Ishikawa (cell line): ENCODE results near the gene DNAL4.

Experiments used
- CEBPB ChIP-seq: IDR thresholded peaks from 2 replicates; pipeline ENCODE4 v1.6.1; 2012
- CREB1 ChIP-seq: IDR thresholded peaks from 2 replicates; pipeline ENCODE4 v1.6.1; 2012; ENCODE audit warnings: low read depth
- EGR1 ChIP-seq: IDR thresholded peaks from 2 replicates; pipeline ENCODE4 v1.6.1; 2012
- EP300 ChIP-seq: IDR thresholded peaks from 2 replicates; pipeline ENCODE4 v1.6.1; 2012; ENCODE audit warnings: borderline replicate concordance
- NFIC ChIP-seq: IDR thresholded peaks from 2 replicates; pipeline ENCODE4 v1.6.1; 2012
- RAD21 ChIP-seq: IDR thresholded peaks from 2 replicates; pipeline ENCODE4 v1.6.1; 2012; ENCODE audit warnings: low read depth
- TAF1 ChIP-seq: IDR thresholded peaks from 2 replicates; pipeline ENCODE4 v1.6.1; 2012; ENCODE audit warnings: low read depth, mild to moderate bottlenecking
- TCF12 ChIP-seq: IDR thresholded peaks from 2 replicates; pipeline ENCODE4 v1.6.1; 2012; ENCODE audit warnings: low read depth
- TEAD4 ChIP-seq: IDR thresholded peaks from 2 replicates; pipeline ENCODE4 v1.6.1; 2012
- YY1 ChIP-seq: IDR thresholded peaks from 2 replicates; pipeline ENCODE4 v1.6.1; 2012; ENCODE audit warnings: low read depth
- ZBTB7A ChIP-seq: IDR thresholded peaks from 2 replicates; pipeline ENCODE4 v1.6.1; 2012; ENCODE audit warnings: low read depth
- TF ChIP-seq, protein P1 (sequence below): IDR thresholded peaks from 2 replicates; pipeline ENCODE4 v1.6.1; 2012
- TF ChIP-seq, protein P2 (sequence below): IDR thresholded peaks from 2 replicates; pipeline ENCODE4 v1.6.1; 2012
- TF ChIP-seq, protein P3 (sequence below): IDR thresholded peaks from 2 replicates; pipeline ENCODE4 v1.6.1; 2012; ENCODE audit warnings: low read depth, mild to moderate bottlenecking

DNAL4 gene

DNA sequence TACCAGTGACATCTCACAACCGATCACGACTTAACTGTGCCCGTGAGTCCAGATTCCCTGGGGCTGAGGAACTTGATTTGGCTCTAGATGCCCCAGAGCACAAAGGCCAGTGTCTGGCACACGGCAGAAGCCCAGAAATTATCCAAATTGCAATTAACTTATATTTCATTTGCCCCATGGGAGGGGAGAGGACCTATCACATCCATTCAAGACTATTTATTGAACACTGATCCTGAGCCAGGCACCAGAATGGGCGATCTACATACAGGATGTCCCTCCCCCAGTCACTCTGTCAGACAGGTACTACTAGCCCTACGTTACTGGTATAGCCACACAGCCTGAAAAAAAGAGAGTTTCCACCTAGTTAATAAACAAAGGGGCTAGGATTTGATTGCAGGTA, 5.1 kb downstream of the DNAL4 start:
- TF ChIP-seq, protein P1, sequence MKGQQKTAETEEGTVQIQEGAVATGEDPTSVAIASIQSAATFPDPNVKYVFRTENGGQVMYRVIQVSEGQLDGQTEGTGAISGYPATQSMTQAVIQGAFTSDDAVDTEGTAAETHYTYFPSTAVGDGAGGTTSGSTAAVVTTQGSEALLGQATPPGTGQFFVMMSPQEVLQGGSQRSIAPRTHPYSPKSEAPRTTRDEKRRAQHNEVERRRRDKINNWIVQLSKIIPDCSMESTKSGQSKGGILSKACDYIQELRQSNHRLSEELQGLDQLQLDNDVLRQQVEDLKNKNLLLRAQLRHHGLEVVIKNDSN = no peak
- TF ChIP-seq TCF12 (no peak), TEAD4 (no peak), ZBTB7A (no peak), RAD21 (no peak), NFIC (no peak), EGR1 (no peak)

DNA sequence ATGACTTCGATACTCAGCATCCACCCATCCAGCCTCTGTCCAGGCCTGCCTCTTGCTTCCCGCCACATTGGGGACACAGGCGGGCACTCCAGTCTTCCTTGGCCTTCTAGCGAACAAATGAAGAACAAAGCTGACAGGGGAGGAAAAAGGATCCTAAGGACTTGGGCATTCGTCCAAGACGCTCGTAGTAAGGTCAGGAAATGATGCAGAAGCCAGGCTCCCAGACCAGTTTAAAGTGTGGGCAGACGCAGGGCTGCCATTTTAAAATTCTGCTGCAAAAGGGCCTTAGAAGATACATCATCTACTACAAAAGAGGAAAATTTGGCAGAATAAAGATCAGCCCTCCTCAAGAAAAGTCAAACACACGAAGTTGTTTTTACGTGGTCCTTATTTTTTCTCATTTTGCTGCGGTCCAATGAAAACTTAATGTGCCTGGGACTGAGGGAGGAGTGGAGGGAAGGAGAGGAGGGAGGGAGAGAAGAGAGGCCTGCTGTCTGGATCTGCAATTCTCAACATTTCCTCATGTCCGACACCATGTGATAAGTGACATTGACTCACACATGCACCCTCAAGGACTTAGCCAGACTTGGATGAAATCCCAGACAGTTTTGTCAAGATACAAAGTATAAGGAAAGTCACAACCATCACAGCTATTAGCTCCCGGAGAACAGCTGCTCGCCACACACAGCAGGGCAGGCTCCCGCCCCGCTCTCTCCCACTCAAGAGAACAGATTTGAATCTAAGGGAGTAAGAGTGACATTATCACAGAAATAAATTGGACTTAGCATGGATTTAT, 5.7 kb downstream of the DNAL4 start:
- TF ChIP-seq, protein P2, sequence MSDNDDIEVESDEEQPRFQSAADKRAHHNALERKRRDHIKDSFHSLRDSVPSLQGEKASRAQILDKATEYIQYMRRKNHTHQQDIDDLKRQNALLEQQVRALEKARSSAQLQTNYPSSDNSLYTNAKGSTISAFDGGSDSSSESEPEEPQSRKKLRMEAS = no peak
- TF ChIP-seq CREB1 (no peak), TEAD4 (no peak), EGR1 (no peak), CEBPB (no peak), TAF1 (no peak), ZBTB7A (no peak), NFIC (no peak), RAD21 (no peak), YY1 (no peak), EP300 (no peak), TCF12 (no peak)
- TF ChIP-seq, protein P1 = no peak
- TF ChIP-seq, protein P3, sequence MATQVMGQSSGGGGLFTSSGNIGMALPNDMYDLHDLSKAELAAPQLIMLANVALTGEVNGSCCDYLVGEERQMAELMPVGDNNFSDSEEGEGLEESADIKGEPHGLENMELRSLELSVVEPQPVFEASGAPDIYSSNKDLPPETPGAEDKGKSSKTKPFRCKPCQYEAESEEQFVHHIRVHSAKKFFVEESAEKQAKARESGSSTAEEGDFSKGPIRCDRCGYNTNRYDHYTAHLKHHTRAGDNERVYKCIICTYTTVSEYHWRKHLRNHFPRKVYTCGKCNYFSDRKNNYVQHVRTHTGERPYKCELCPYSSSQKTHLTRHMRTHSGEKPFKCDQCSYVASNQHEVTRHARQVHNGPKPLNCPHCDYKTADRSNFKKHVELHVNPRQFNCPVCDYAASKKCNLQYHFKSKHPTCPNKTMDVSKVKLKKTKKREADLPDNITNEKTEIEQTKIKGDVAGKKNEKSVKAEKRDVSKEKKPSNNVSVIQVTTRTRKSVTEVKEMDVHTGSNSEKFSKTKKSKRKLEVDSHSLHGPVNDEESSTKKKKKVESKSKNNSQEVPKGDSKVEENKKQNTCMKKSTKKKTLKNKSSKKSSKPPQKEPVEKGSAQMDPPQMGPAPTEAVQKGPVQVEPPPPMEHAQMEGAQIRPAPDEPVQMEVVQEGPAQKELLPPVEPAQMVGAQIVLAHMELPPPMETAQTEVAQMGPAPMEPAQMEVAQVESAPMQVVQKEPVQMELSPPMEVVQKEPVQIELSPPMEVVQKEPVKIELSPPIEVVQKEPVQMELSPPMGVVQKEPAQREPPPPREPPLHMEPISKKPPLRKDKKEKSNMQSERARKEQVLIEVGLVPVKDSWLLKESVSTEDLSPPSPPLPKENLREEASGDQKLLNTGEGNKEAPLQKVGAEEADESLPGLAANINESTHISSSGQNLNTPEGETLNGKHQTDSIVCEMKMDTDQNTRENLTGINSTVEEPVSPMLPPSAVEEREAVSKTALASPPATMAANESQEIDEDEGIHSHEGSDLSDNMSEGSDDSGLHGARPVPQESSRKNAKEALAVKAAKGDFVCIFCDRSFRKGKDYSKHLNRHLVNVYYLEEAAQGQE = no peak

DNA sequence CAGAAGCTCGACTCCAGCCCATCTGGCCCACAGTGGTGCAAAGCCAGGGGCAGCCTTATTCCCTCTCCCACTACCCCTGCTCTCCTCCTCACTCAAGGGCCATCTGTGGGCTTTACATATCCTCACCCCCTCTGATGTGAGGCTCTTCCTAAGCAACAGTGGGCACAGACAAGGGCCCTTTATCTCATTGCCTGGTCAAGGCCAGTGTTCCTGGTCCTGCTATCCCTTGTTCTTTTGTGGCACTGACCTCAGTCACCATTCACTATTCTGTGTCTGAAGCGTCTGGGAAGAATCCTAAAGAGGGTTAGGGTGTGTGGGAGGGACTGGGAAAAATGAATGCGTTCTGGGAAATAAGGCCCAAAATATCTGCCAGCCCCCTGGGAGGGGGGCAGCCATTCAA, 7.3 kb downstream of the DNAL4 start:
- no peak for TF ChIP-seq RAD21
- no peak for TF ChIP-seq NFIC
- TF ChIP-seq CEBPB = no peak
- TF ChIP-seq, protein P2 = no peak
- no peak for TF ChIP-seq YY1
- TF ChIP-seq TCF12 = no peak
- TF ChIP-seq TEAD4 = no peak
- no peak for TF ChIP-seq CREB1
- TF ChIP-seq, protein P3 = no peak
- TF ChIP-seq, protein P1 = no peak
- no peak for TF ChIP-seq EP300
- TF ChIP-seq ZBTB7A = no peak
- TF ChIP-seq EGR1 = no peak

DNA sequence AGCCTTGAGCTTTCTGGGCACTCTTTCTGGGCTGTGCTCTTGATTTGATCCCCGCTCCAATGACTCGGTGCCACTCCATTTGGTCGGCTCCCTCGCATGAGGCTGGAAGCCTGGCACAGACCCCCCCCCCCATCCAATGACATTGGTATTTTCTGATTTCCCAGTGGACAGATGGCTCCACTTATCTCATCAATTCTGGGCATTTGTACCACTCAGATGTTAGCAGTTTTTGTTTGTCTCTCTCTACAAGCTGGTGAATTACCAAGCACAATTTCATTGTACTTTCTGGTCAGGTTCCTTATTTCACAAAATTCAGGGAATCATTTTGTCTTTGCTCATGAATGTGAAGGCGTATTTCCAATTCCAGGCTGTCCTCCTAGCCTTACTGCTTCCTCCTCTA, 9.1 kb downstream of the DNAL4 start:
- TF ChIP-seq, protein P3 = no peak
- no peak for TF ChIP-seq EGR1

DNA sequence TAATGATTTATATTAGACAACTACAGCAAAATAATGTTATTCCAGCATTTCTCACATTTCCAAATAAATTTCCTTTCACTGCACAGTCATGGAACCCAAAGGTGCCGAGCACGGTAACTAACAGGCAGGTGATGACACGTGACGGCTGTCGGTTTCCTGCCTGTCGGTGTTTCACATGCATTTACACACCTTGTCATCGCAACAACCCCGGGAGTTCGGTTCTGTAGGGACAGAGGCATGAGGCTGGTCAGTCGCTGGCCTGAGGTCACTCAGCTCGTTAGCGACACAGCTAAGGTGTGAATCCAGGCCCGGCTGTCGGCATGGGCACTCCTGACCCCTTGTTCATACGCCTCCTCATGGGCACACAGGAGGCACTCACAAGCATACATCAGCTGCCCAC, 9.9 kb downstream of the DNAL4 start:
- TF ChIP-seq NFIC = no peak
- no peak for TF ChIP-seq RAD21
- TF ChIP-seq YY1 = no peak
- TF ChIP-seq TAF1 = no peak
- no peak for TF ChIP-seq TEAD4
